Neural cell (in vitro differentiated cells): ENCODE data around the gene MEX3D. TPM values are rescaled to one million over a fixed set of nuclear protein-coding genes. Genes with fewer than 3 reads are reported as not detected.

Source experiments
- H2AFZ ChIP-seq: fragments of 200-600, 300-800 bp; sonication (generic), shearing (Covaris generic); 2 replicates; pipeline ENCODE4 v1.6.0; 2014; ENCODE audit warnings: low read depth, mild to moderate bottlenecking, antibody characterized with exemption, low read length, moderate library complexity
- H3F3A ChIP-seq: fragments of 200-600 bp; shearing (Covaris generic); 2 replicates; pipeline ENCODE4 v1.6.1; 2016; ENCODE audit warnings: mild to moderate bottlenecking, moderate library complexity, mixed read lengths, antibody characterized with exemption, low read length; ENCODE audit not compliant: insufficient read depth, poor library complexity, severe bottlenecking
- H3K27ac ChIP-seq: fragments of 200-600, 300-800 bp; sonication (generic), shearing (Covaris generic); 2 replicates; pipeline ENCODE4 v1.5.1; 2014; ENCODE audit warnings: mild to moderate bottlenecking, low read length, moderate library complexity
- H3K27me3 ChIP-seq: fragments of 300-800, 200-600 bp; sonication (generic), shearing (Covaris generic); 2 replicates; pipeline ENCODE4 v1.6.0; 2014; ENCODE audit warnings: mild to moderate bottlenecking, low read depth, low read length, moderate library complexity; ENCODE audit not compliant: insufficient read depth
- H3K36me3 ChIP-seq: fragments of 300-800, 200-600 bp; sonication (generic), shearing (Covaris generic); 2 replicates; pipeline ENCODE4 v1.5.1; 2014; ENCODE audit warnings: mild to moderate bottlenecking, antibody characterized with exemption, low read length, moderate library complexity; ENCODE audit not compliant: insufficient read depth
- H3K4me2 ChIP-seq: fragments of 300-800, 200-600 bp; sonication (generic), shearing (Covaris generic); 2 replicates; pipeline ENCODE4 v1.6.0; 2014; ENCODE audit warnings: mild to moderate bottlenecking, low read length
- H3K4me3 ChIP-seq: fragments of 300-800, 200-600 bp; sonication (generic), shearing (Covaris generic); 2 replicates; pipeline ENCODE4 v1.5.1; 2014; ENCODE audit warnings: mild to moderate bottlenecking, low read length, moderate library complexity
- H3K79me2 ChIP-seq: fragments of 200-600 bp; shearing (Covaris generic); replicated peaks from 2 replicates; pipeline ENCODE4 v1.6.0; 2014; ENCODE audit warnings: mild to moderate bottlenecking, low read length, moderate library complexity; ENCODE audit not compliant: insufficient read depth
- H3K9ac ChIP-seq: fragments of 300-800, 200-600 bp; sonication (generic), shearing (Covaris generic); 2 replicates; pipeline ENCODE4 v1.6.1; 2016; ENCODE audit warnings: mild to moderate bottlenecking, low read length, mixed read lengths
- H3K9me2 ChIP-seq: fragments of 200-600 bp; shearing (Covaris generic); 2 replicates; pipeline ENCODE4 v1.6.1; 2016; ENCODE audit warnings: mild to moderate bottlenecking, low read length, mixed read lengths; ENCODE audit not compliant: insufficient read depth
- H3K9me3 ChIP-seq: fragments of 200-600, 300-800 bp; sonication (generic), shearing (Covaris generic); 2 replicates; pipeline ENCODE4 v1.6.1; 2016; ENCODE audit warnings: mild to moderate bottlenecking, mixed run types, low read length, moderate library complexity, mixed read lengths
- H4K20me1 ChIP-seq: fragments of 200-600 bp; shearing (Covaris generic); 2 replicates; pipeline ENCODE4 v1.6.1; 2016; ENCODE audit warnings: mild to moderate bottlenecking, mixed run types; ENCODE audit not compliant: insufficient read depth
- EP300 ChIP-seq: fragments of 450-650 bp; conservative IDR thresholded peaks from 2 replicates; pipeline ENCODE4 v1.6.1; 2014; ENCODE audit warnings: antibody characterized with exemption, mild to moderate bottlenecking, moderate library complexity; ENCODE audit not compliant: poor library complexity, severe bottlenecking
- EZH2 ChIP-seq: fragments of 200-600, 300-800 bp; shearing (Covaris generic), sonication (generic); IDR thresholded peaks from 2 replicates; pipeline ENCODE4 v1.6.1; 2014; ENCODE audit warnings: antibody characterized with exemption, low read length, borderline replicate concordance, mild to moderate bottlenecking; ENCODE audit not compliant: insufficient read depth, poor library complexity, severe bottlenecking
- MXI1 ChIP-seq: fragments of 450-650 bp; conservative IDR thresholded peaks from 2 replicates; pipeline ENCODE4 v1.6.1; 2014; ENCODE audit warnings: antibody characterized with exemption, mild to moderate bottlenecking; ENCODE audit not compliant: poor library complexity, severe bottlenecking
- POLR2AphosphoS5 ChIP-seq: IDR thresholded peaks from 2 replicates; pipeline ENCODE4 v1.6.1; 2012
- RAD21 ChIP-seq: fragments of 450-650 bp; conservative IDR thresholded peaks from 2 replicates; pipeline ENCODE4 v1.6.1; 2014; ENCODE audit warnings: antibody characterized with exemption, mild to moderate bottlenecking, moderate library complexity
- SMC3 ChIP-seq: fragments of 450-650 bp; conservative IDR thresholded peaks from 2 replicates; pipeline ENCODE4 v1.6.1; 2014; ENCODE audit warnings: antibody characterized with exemption, mild to moderate bottlenecking, moderate library complexity; ENCODE audit not compliant: poor library complexity
- TAF1 ChIP-seq: IDR thresholded peaks from 2 replicates; pipeline ENCODE4 v1.6.1; 2012; ENCODE audit warnings: low read depth
- polyA plus RNA-seq: library from polyadenylated mRNA; depleted of rRNA; stranded (reverse); fragments of >200 nt; gene quantifications from 2 replicates; pipeline ENCODE4 v1.2.3, GENCODE V29; 2014
- TF ChIP-seq, protein P1 (sequence below): fragments of 450-650 bp; IDR thresholded peaks from 2 replicates; pipeline ENCODE4 v1.5.1; 2014; ENCODE audit warnings: antibody characterized with exemption, mild to moderate bottlenecking, moderate library complexity; ENCODE audit not compliant: poor library complexity, severe bottlenecking
- TF ChIP-seq, protein P2 (sequence below): IDR thresholded peaks from 2 replicates; pipeline ENCODE4 v1.6.1; 2012; ENCODE audit warnings: borderline replicate concordance

Gene MEX3D
- polyA plus RNA-seq, 1 donor from 2014 or later: 20.8 TPM

DNA sequence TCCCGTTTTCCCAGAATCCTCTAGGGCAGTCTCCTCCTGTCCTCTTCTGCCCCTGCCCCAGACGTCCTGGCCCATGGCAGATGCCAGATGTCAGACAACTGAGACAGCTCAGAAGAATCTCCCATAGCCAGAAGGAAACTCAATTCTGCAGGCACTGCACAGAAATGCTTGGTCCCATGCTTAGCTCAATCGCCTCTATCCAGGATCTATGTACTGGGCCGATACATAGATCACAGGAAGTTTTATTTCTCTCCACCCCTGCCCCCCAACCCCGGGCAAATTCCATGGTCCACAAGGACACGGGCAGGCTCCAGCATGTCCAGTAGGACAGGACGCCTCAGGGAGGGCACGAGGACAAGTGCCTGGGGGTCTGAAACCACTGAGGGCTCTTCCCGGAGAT, 19.7 kb upstream of the MEX3D start:
- Histone ChIP-seq H3F3A (no peaks in the 10 kb centered on the region), H3K27ac (no peak overlapping the region), H3K9ac (no peak overlapping the region), H3K9me2 (no peaks in the 10 kb centered on the region), H3K79me2 (peaks cover 54% of the 10 kb centered on the region), H3K4me3 (no peak overlapping the region), H3K9me3 (no peaks in the 10 kb centered on the region), H4K20me1 (no peaks in the 10 kb centered on the region), H3K4me2 (no peak overlapping the region), H3K36me3 (no peaks in the 10 kb centered on the region), H2AFZ (no peak overlapping the region), H3K27me3 (no peaks in the 10 kb centered on the region)
- TF ChIP-seq, protein P1, sequence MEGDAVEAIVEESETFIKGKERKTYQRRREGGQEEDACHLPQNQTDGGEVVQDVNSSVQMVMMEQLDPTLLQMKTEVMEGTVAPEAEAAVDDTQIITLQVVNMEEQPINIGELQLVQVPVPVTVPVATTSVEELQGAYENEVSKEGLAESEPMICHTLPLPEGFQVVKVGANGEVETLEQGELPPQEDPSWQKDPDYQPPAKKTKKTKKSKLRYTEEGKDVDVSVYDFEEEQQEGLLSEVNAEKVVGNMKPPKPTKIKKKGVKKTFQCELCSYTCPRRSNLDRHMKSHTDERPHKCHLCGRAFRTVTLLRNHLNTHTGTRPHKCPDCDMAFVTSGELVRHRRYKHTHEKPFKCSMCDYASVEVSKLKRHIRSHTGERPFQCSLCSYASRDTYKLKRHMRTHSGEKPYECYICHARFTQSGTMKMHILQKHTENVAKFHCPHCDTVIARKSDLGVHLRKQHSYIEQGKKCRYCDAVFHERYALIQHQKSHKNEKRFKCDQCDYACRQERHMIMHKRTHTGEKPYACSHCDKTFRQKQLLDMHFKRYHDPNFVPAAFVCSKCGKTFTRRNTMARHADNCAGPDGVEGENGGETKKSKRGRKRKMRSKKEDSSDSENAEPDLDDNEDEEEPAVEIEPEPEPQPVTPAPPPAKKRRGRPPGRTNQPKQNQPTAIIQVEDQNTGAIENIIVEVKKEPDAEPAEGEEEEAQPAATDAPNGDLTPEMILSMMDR: no peak

DNA sequence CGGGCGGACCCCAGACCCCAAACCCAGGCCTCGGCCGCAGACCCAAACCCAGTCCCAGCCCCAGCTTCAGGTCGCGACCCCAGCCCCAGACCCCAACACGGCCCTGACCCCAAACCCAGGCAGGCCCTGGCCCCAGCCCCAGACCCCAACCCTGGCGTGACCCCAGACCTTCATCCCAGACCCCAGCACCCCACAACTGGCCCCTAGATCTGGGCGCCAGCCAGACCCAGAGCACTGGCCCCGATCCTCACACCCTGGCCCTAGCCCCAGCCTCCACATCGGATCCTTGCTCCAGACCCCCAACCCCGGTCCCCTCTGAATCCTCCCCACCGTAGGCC, 17.1 kb upstream of the MEX3D start:
- Histone ChIP-seq H4K20me1 (no peaks in the 10 kb centered on the region), H3K9me2 (no peaks in the 10 kb centered on the region), H3K27me3 (no peaks in the 10 kb centered on the region), H3K9ac (no peak overlapping the region), H3K79me2 (peaks cover 35% of the 10 kb centered on the region), H3K4me3 (no peak overlapping the region), H3K27ac (no peak overlapping the region), H3K36me3 (peaks cover 7% of the 10 kb centered on the region), H2AFZ (no peak overlapping the region), H3F3A (no peaks in the 10 kb centered on the region), H3K9me3 (no peaks in the 10 kb centered on the region), H3K4me2 (no peak overlapping the region)
- TF ChIP-seq TAF1 (no peak), POLR2AphosphoS5 (no peak), EP300 (no peak), MXI1 (no peak), RAD21 (no peak), SMC3 (no peak), EZH2 (no peak)
- TF ChIP-seq, protein P2, sequence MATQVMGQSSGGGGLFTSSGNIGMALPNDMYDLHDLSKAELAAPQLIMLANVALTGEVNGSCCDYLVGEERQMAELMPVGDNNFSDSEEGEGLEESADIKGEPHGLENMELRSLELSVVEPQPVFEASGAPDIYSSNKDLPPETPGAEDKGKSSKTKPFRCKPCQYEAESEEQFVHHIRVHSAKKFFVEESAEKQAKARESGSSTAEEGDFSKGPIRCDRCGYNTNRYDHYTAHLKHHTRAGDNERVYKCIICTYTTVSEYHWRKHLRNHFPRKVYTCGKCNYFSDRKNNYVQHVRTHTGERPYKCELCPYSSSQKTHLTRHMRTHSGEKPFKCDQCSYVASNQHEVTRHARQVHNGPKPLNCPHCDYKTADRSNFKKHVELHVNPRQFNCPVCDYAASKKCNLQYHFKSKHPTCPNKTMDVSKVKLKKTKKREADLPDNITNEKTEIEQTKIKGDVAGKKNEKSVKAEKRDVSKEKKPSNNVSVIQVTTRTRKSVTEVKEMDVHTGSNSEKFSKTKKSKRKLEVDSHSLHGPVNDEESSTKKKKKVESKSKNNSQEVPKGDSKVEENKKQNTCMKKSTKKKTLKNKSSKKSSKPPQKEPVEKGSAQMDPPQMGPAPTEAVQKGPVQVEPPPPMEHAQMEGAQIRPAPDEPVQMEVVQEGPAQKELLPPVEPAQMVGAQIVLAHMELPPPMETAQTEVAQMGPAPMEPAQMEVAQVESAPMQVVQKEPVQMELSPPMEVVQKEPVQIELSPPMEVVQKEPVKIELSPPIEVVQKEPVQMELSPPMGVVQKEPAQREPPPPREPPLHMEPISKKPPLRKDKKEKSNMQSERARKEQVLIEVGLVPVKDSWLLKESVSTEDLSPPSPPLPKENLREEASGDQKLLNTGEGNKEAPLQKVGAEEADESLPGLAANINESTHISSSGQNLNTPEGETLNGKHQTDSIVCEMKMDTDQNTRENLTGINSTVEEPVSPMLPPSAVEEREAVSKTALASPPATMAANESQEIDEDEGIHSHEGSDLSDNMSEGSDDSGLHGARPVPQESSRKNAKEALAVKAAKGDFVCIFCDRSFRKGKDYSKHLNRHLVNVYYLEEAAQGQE: no peak
